PC-3 (cell line): ENCODE measurements around the gene CALML6.

Experiments used
- EZH2phosphoT487 ChIP-seq: fragments of 300-600 bp; sonication (generic); IDR thresholded peaks from 2 replicates; pipeline ENCODE4 v1.6.1; 2018; ENCODE audit warnings: mild to moderate bottlenecking, antibody characterized with exemption, low read length, borderline replicate concordance
- TF ChIP-seq, protein P1 (sequence below): fragments of 300-600 bp; sonication (generic); conservative IDR thresholded peaks from 2 replicates; pipeline ENCODE4 v1.5.1; 2017; ENCODE audit warnings: antibody characterized with exemption, low read depth, mild to moderate bottlenecking, low read length

- TF ChIP-seq, protein P1, sequence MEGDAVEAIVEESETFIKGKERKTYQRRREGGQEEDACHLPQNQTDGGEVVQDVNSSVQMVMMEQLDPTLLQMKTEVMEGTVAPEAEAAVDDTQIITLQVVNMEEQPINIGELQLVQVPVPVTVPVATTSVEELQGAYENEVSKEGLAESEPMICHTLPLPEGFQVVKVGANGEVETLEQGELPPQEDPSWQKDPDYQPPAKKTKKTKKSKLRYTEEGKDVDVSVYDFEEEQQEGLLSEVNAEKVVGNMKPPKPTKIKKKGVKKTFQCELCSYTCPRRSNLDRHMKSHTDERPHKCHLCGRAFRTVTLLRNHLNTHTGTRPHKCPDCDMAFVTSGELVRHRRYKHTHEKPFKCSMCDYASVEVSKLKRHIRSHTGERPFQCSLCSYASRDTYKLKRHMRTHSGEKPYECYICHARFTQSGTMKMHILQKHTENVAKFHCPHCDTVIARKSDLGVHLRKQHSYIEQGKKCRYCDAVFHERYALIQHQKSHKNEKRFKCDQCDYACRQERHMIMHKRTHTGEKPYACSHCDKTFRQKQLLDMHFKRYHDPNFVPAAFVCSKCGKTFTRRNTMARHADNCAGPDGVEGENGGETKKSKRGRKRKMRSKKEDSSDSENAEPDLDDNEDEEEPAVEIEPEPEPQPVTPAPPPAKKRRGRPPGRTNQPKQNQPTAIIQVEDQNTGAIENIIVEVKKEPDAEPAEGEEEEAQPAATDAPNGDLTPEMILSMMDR, result no peak
- TF ChIP-seq EZH2phosphoT487, result no peak
Observed at GRCh38 chr1:1940123-1940425, 25.0 kb downstream of the CALML6 start.
